SU-DHL-6 (cell line): Measurements from ENCODE around the gene TXNRD3.

Experiments used
- CTCF ChIP-seq: fragments of 200-600 bp; sonication (generic); IDR thresholded peaks from one replicate; pipeline ENCODE4 v1.5.1; 2017; ENCODE audit warnings: antibody characterized with exemption, mild to moderate bottlenecking, low read length, moderate library complexity; ENCODE audit not compliant: insufficient read depth, poor library complexity, severe bottlenecking
- EZH2phosphoT487 ChIP-seq: fragments of 200-600 bp; sonication (generic), shearing (Covaris generic); conservative IDR thresholded peaks from 2 replicates; pipeline ENCODE4 v1.6.1; 2018; ENCODE audit warnings: mild to moderate bottlenecking, antibody characterized with exemption, low read length, moderate library complexity, mixed read lengths

DNA sequence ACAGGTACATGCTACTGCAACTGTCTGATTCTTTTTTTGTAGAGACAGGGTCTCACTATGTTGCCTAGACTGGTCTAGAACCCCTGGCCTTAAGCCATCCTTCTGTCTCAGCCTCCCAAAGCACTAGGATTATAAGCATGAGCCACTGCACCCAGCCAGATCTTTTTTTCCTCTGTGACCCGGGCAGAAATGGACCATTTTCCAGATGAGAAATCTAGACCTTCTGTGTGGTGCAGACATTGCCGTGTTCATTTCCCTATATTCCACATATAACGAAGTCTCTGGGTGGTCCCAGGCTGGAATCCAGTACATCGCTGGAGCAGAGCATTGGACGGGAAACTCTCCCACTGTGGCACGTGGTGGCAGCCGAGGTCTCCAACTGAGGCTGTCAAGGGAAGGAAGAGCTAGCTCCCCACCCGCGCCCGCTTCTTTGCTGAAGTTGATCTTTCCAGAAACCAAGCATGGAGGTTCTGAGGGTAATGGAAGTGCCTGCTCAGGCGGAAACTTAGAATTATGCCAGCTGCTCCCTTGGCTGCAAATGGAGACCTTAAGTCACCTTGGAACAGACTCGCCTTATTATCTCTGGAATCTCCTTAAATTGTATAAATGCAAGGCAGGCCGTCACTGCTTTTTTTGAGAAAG is 23.1 kb upstream of the TXNRD3 start:
- TF ChIP-seq CTCF: no peak
- TF ChIP-seq EZH2phosphoT487: no peak
